ENCODE data around the gene APEX1. TPM values are rescaled to one million over a fixed set of nuclear protein-coding genes. Genes with fewer than 3 reads are reported as not detected.

APEX1 gene
- total RNA-seq, 2 donors from 2014 or later = 86.7 to 101 TPM

DNA sequence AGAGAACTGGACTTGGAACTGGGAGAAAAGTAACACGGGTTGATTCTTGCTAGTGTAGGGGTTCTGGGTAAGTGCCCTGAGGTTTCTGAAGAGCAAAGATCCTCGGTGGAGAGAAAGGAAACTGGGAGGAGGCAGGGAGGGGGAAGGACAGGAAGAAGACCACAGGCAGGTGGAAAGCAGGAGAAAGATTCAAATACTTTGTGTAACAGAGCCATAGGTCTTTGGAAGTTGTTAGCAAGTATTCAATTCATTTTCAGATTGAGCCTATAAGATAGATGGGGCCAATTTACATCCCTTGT is 15.5 kb downstream of the APEX1 start:
- no peaks in the 10 kb centered on the region for H3K9me3 ChIP-seq
- H3K27me3 ChIP-seq = no peaks in the 10 kb centered on the region
- ATAC-seq (no peak), DNase-seq (no peak)
- peak overlapping the region in 3 of 4 donors; percentile 85 to 94 (median 87) for H3K27ac ChIP-seq
- intact Hi-C loops (cut with DNase I) = no loop called here
- no peak overlapping the region for H3K4me3 ChIP-seq
- no peaks in the 10 kb centered on the region for H3K36me3 ChIP-seq (replicated peaks in 1 of 2; ENCODE audit: insufficient read depth in 1 of 2, low read depth in 2 of 2)
- TF ChIP-seq, protein P1, sequence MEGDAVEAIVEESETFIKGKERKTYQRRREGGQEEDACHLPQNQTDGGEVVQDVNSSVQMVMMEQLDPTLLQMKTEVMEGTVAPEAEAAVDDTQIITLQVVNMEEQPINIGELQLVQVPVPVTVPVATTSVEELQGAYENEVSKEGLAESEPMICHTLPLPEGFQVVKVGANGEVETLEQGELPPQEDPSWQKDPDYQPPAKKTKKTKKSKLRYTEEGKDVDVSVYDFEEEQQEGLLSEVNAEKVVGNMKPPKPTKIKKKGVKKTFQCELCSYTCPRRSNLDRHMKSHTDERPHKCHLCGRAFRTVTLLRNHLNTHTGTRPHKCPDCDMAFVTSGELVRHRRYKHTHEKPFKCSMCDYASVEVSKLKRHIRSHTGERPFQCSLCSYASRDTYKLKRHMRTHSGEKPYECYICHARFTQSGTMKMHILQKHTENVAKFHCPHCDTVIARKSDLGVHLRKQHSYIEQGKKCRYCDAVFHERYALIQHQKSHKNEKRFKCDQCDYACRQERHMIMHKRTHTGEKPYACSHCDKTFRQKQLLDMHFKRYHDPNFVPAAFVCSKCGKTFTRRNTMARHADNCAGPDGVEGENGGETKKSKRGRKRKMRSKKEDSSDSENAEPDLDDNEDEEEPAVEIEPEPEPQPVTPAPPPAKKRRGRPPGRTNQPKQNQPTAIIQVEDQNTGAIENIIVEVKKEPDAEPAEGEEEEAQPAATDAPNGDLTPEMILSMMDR (IDR thresholded peaks at IDR 0.05) = no peak
- no peak for TF ChIP-seq POLR2A (IDR thresholded peaks at IDR 0.05)
- 0 to 2% methylated on average over 2 of the region's 2 CpGs for WGBS, 2 donors
- H3K4me1 ChIP-seq = peaks cover 26% of the 10 kb centered on the region

DNA sequence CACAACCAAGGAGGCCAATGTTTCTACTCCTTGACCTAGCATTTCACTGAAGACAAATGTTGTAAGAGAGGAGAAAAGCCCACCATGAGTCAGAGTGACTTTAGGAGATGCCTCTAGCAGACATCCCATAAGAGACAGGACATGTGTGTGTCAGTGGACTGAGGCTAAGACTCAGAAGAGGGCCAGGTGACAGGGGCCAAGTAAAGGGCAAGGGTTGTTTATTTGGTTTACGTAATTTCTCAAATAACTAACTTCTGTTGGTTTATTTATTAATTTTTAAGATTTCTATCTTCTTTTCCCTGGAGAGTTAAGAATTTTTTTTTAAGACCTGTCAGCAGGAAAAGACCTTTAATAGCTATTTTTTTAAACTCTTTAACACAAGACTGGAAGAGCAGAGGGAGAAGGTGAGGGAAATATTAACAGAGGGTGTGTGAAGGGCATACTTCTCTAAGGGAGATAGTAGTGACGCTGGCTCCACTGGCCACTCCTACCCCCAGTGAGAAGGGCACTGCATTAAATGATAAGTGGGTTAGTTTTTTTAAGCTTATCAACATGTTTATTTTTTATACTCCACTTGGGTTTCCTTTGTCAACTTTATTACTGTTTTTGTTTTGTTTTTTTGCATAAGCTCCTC is 17.6 kb downstream of the APEX1 start:
- Histone ChIP-seq H3K36me3 (replicated peaks in 1 of 2; ENCODE audit: insufficient read depth in 1 of 2, low read depth in 2 of 2) (peaks cover 0 to 17% of the 10 kb centered on the region in 2 donors), H3K27me3 (no peaks in the 10 kb centered on the region), H3K9me3 (no peaks in the 10 kb centered on the region), H3K4me3 (no peak overlapping the region), H3K27ac (peak overlapping the region in 2 of 4 donors; percentile 8 to 16), H3K4me1 (peaks cover 31% of the 10 kb centered on the region)
- DNase-seq (no peak), ATAC-seq (no peak)
- 33 to 36% methylated on average over 2 of the region's 2 CpGs for WGBS, 2 donors
- intact Hi-C loops (cut with DNase I) = no loop called here
- TF ChIP-seq, protein P1 (IDR thresholded peaks at IDR 0.05) = no peak
- no peak for TF ChIP-seq POLR2A (IDR thresholded peaks at IDR 0.05)

DNA sequence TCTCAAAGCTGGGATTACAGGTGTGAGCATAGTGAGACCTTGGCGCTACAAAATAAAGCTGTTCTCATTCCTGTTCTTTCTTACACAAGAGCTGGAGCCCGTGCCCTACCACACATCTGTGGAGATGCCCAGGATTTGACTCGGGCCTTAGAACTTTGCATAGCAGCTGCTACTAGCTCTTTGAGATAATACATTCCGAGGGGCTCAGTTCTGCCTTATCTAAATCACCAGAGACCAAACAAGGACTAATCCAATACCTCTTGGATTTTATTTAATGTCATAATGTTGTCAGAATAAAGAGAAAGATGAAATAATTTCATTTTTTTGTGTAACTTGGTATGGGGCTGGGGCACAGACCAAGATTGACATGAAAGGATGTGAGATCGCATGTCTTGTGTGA is 21.8 kb downstream of the APEX1 start:
- Histone ChIP-seq H3K27me3 (no peaks in the 10 kb centered on the region), H3K9me3 (no peaks in the 10 kb centered on the region), H3K4me1 (peaks cover 16% of the 10 kb centered on the region), H3K27ac (peak overlapping the region in 1 of 4 donors; percentile 41), H3K4me3 (no peak overlapping the region), H3K36me3 (replicated peaks in 1 of 2; ENCODE audit: insufficient read depth in 1 of 2, low read depth in 2 of 2) (peaks cover 0 to 18% of the 10 kb centered on the region in 2 donors)
- DNase-seq (no peak), ATAC-seq (no peak)
- no peak for TF ChIP-seq POLR2A (IDR thresholded peaks at IDR 0.05)
- TF ChIP-seq, protein P1 (IDR thresholded peaks at IDR 0.05) = no peak
- intact Hi-C loops (cut with DNase I) = no loop called here
- 76 to 91% methylated on average over 5 of the region's 5 CpGs for WGBS, 2 donors

DNA sequence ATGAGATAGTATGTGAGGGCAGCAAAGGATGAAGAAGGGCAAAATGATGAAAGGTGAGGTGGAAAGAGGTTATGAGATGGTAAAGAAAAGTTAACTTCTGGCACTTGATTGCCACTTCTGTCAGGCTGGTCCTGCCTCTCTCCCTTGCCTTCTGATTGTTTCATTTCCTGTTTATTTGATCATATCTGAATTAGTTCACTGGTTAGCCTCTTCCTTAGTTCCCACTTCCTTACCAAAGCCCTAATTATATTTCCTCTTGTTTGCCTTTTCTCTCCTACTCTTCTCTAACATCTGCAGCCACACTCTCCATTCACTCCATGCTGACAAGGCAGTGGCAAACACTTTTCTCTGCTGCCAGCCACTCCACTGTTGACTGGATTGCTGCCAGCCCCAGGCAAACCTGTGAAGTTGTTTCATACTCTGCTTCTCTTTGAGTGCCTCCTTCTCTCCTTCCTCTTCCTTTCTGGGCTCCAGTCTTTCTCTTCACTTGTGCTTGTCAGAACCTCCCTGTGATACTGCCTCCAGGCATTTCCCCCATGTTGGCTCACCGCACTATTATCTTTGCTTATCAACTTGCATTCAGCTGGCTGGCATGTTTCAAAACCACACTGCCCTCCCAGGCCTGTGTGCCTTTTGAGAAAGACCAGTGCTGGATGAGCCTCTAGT is 22.3 kb downstream of the APEX1 start:
- WGBS, 2 donors = 27% methylated on average over 1 of the region's 1 CpG
- Histone ChIP-seq H3K27me3 (no peaks in the 10 kb centered on the region), H3K4me1 (peaks cover 14% of the 10 kb centered on the region), H3K27ac (peak overlapping the region in 2 of 4 donors; percentile 13 to 41), H3K4me3 (no peak overlapping the region), H3K36me3 (replicated peaks in 1 of 2; ENCODE audit: insufficient read depth in 1 of 2, low read depth in 2 of 2) (peaks cover 0 to 18% of the 10 kb centered on the region in 2 donors), H3K9me3 (no peaks in the 10 kb centered on the region)
- intact Hi-C loops (cut with DNase I) = no loop called here
- DNase-seq = peak in 3 of 4 donors; percentile 23 to 51 (median 44)
- no peak for TF ChIP-seq POLR2A (IDR thresholded peaks at IDR 0.05)
- TF ChIP-seq, protein P1 (IDR thresholded peaks at IDR 0.05) = no peak
- ATAC-seq = no peak

DNA sequence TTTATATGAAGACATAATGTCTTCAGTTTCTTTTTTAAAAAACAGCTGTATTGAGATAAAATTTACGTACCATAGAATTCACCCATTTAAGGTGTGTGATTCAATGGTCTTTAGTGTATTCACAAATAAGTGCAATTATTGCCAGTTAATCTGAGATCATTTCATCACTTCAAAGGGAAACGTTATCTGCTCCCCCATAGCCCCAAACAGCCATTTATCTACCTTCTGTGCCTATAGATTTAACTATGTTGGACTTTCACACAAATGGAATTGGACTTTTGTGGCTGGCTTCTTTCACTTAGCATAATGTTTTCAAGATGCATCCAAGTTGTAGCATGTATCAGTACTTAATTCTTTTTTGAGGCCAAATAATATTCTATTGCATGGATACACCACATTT is 23.9 kb downstream of the APEX1 start:
- H3K27ac ChIP-seq = no peak overlapping the region
- WGBS, 2 donors = 90 to 92% methylated on average over 2 of the region's 2 CpGs
- H3K36me3 ChIP-seq (replicated peaks in 1 of 2; ENCODE audit: insufficient read depth in 1 of 2, low read depth in 2 of 2) = peaks cover 0 to 18% of the 10 kb centered on the region in 2 donors
- DNase-seq = no peak
- H3K27me3 ChIP-seq = no peaks in the 10 kb centered on the region
- intact Hi-C loops (cut with DNase I) = no loop called here
- H3K4me3 ChIP-seq = no peak overlapping the region
- peaks cover 5% of the 10 kb centered on the region for H3K4me1 ChIP-seq
- TF ChIP-seq, protein P1 (IDR thresholded peaks at IDR 0.05) = no peak
- no peak for TF ChIP-seq POLR2A (IDR thresholded peaks at IDR 0.05)
- ATAC-seq = no peak
- H3K9me3 ChIP-seq = no peaks in the 10 kb centered on the region
